Thoracic aorta (tissue), 2 donors: ENCODE data around the gene ASPN. TPM values are rescaled to one million over a fixed set of nuclear protein-coding genes. Genes with fewer than 3 reads are reported as not detected.
A peak's percentile ranks its signal among the peaks of the same experiment; 100 is the strongest.

ENCODE experiments used
- ATAC-seq: fragments of 150-250 bp; one replicate; pipeline ENCODE4 v1.8.0; 2017; ENCODE audit warnings: low read depth; ENCODE audit not compliant: insufficient number of reproducible peaks, low FRiP score
- DNase-seq: peaks from one replicate; pipeline ENCODE4 v3.0.0-alpha.2; 2020; ENCODE audit warnings: low spot score
- H3K27ac ChIP-seq, 2 donors: fragments of 200-600 bp; sonication (generic); 1 replicate in 1 of 2; 2 replicates in 1 of 2; pipeline ENCODE4 v1.5.1; 2016; ENCODE audit warnings: mild to moderate bottlenecking in 2 of 2, moderate library complexity in 2 of 2
- H3K27me3 ChIP-seq: fragments of 200-600 bp; sonication (generic); replicated peaks from 2 replicates; pipeline ENCODE4 v1.6.0; 2016; ENCODE audit warnings: mild to moderate bottlenecking; ENCODE audit not compliant: insufficient read depth
- H3K36me3 ChIP-seq: fragments of 200-600 bp; sonication (generic); one replicate; pipeline ENCODE4 v1.5.1; 2016
- H3K4me1 ChIP-seq, 2 donors: fragments of 200-600 bp; sonication (generic); 1 replicate in 1 of 2; 2 replicates in 1 of 2; pipeline versions ENCODE4 v1.5.1 to v1.6.0; 2016; ENCODE audit warnings: low read depth in 2 of 2, mild to moderate bottlenecking in 1 of 2; ENCODE audit not compliant: control insufficient read depth in 1 of 2
- H3K4me3 ChIP-seq: fragments of 200-600 bp; sonication (generic); 2 replicates; pipeline ENCODE4 v1.5.1; 2016; ENCODE audit warnings: mild to moderate bottlenecking
- H3K9me3 ChIP-seq: fragments of 200-600 bp; sonication (generic); 2 replicates; pipeline ENCODE4 v1.5.1; 2016
- CTCF ChIP-seq: fragments of 200-600 bp; sonication (generic); IDR thresholded peaks from one replicate; pipeline ENCODE4 v1.5.1; 2019; ENCODE audit warnings: antibody characterized with exemption
- total RNA-seq, 2 donors: library from RNA; depleted of rRNA; stranded (reverse); fragments of >200 nt; gene quantifications; one replicate each; pipeline versions ENCODE4 v1.1.0 to v1.2.3, GENCODE V29; 2016

ASPN gene
- total RNA-seq, 2 donors from 2014 or later: 110 to 122 TPM

GRCh38 chr9:92483627-92484545, 1.6 kb upstream of the ASPN start:
- TF ChIP-seq CTCF: no peak
- Histone ChIP-seq H3K4me3 (no peak overlapping the region), H3K27ac (peak overlapping the region; percentile 89 to 96), H3K9me3 (no peaks in the 10 kb centered on the region), H3K4me1 (peaks cover 44 to 79% of the 10 kb centered on the region in 2 donors), H3K36me3 (no peaks in the 10 kb centered on the region), H3K27me3 (no peaks in the 10 kb centered on the region)
- ATAC-seq (no peak), DNase-seq (no peak)

DNA sequence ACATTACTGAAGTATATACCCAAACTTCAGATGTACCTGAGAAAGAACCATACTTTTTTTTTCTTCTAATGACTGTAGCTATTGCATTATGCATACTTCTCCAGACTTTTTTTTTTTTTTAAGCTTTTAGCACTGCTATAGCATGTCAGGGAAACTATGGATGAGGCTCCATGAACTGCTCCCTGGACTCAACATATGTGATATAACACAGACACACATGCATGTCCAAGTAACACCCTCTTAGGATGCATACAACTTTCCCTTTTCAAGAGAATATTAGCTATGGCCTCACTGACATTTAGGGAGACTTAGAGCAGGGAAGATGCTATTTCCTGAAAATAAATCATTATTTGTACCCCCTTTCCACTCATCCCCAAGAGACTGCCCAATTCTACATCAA, 499 bp upstream of the ASPN start:
- Histone ChIP-seq H3K27ac (peak overlapping the region; percentile 89 to 96), H3K27me3 (no peaks in the 10 kb centered on the region), H3K36me3 (no peaks in the 10 kb centered on the region), H3K4me1 (peaks cover 41 to 79% of the 10 kb centered on the region in 2 donors), H3K4me3 (no peak overlapping the region), H3K9me3 (no peaks in the 10 kb centered on the region)
- TF ChIP-seq CTCF: no peak
- ATAC-seq (no peak), DNase-seq (no peak)

DNA sequence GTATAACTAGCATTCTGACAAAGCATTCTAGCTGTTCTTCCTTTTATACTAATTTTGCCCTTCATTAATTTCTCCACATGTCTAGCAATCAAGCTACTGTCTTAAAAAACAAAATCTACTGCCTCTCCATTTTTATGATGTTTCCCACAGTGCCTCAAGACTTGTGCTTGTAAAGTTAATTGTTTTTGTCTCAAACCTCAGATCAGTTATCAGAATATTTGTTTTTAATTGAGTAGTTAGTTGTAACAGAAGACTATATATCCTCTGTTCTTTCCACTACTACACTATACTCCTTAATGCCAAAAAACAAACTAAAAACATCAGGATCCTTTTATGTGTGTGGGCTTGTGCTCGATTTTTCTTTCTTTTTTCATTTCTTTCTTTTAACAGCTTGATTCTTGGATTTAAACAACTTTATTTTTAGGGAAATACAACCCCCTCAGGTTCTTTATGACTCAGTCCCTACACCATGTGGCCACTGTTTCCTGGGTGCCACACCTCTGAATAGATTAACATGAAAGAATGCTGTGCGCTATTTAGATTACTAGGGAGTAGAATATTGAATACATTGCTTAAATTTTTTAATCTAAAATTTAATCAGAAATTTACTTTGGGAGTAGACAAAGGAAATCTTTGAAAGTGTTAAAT, 1.2 kb downstream of the ASPN start:
- no peak for TF ChIP-seq CTCF
- peaks cover 49 to 81% of the 10 kb centered on the region in 2 donors for H3K4me1 ChIP-seq
- H3K36me3 ChIP-seq: no peaks in the 10 kb centered on the region
- ATAC-seq: no peak
- H3K27me3 ChIP-seq: no peaks in the 10 kb centered on the region
- H3K9me3 ChIP-seq: no peaks in the 10 kb centered on the region
- peak overlapping the region; percentile 89 to 96 for H3K27ac ChIP-seq
- peak overlapping the region; percentile 37 for H3K4me3 ChIP-seq
- no peak for DNase-seq

DNA sequence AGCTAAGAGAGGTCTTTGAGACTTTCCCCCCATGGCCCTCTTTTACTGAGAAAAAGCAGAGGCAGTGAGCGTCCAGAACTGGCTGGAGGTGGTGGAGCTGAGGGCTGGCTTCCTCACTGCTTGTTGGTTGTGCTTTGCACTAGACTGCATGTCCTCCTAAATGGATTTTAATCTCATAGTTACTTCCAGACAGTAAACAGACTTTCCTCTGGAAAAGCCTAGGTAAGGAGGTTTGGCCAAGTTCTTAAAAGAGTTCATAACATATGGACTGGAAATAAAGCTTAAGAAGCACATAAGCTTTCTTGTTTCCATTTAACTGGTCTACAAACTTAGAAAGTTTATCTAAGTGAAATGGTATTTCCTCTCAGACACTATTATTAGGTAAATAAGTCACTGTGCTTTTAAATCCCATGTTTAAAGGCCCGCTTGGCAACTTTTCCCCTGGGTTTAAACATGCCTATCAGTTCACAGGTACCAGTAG, 2.0 kb downstream of the ASPN start:
- Histone ChIP-seq H3K27ac (peak overlapping the region; percentile 89 to 96), H3K9me3 (no peaks in the 10 kb centered on the region), H3K36me3 (no peaks in the 10 kb centered on the region), H3K27me3 (no peaks in the 10 kb centered on the region), H3K4me1 (peaks cover 49 to 81% of the 10 kb centered on the region in 2 donors), H3K4me3 (peak overlapping the region; percentile 37)
- peak; percentile 75 for ATAC-seq
- no peak for TF ChIP-seq CTCF
- DNase-seq: no peak

GRCh38 chr9:92479346-92479745, 3.0 kb downstream of the ASPN start:
- no peaks in the 10 kb centered on the region for H3K9me3 ChIP-seq
- no peak for TF ChIP-seq CTCF
- H3K4me1 ChIP-seq: peaks cover 49 to 76% of the 10 kb centered on the region in 2 donors
- no peaks in the 10 kb centered on the region for H3K36me3 ChIP-seq
- no peak for ATAC-seq
- H3K4me3 ChIP-seq: no peak overlapping the region
- DNase-seq: no peak
- no peaks in the 10 kb centered on the region for H3K27me3 ChIP-seq
- peak overlapping the region; percentile 89 to 96 for H3K27ac ChIP-seq
